HUDEP-2 (cell line): Measurements from ENCODE around the gene ODF2.
A peak's percentile ranks its signal among the peaks of the same experiment; 100 is the strongest.
"Not testable (repeated sequence)": the region's sequence is repeated elsewhere in the genome, so short reads cannot be mapped to it uniquely, and the experiment has no call there.

ENCODE experiments used
- DNase-seq, 76 experiments: peaks; one replicate each; lab custom pipeline; 2025; ENCODE audit not compliant: unreplicated experiment in 76 of 76; lab: John Stamatoyannopoulos, UW

ODF2 gene

DNA sequence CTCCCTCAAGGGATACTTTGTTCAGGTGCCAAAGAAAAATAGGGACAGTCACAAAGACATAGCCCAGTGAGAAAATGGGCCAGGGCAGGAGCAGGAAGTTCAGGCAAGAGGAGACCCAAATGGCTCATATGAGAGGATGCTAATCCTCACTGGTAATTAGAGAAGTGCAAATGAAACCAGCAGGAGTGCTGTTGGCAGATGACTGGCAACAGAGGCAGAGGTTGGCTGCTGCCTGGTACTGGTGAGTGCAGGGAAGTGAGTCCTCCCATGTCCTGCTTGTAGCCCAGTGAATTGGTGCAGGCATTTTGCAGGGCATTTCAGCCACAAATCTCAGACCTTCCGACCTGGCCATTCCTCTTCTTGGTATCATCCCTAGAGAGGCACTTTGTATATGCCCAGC is 23.5 kb downstream of the ODF2 start:
- DNase-seq = no peak

DNA sequence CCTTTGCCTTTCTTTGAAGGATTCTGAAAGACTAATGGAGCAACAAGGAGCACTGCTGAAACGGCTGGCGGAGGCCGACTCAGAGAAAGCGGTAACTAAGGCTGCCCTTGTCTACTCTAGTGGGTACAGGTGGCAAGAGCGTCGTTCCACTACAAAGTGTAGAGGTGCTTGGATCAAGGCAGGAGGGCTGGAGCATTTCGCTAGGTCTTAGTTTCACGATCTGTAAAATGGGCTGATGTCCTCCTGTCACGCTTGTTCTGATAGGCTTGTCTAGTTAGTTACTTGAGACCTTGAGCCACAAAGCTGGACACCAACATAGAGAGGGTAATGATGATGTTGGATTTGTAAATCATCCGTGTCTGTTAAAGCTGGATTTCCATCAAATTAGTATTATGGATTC is 25.8 kb downstream of the ODF2 start:
- DNase-seq = no peak

DNA sequence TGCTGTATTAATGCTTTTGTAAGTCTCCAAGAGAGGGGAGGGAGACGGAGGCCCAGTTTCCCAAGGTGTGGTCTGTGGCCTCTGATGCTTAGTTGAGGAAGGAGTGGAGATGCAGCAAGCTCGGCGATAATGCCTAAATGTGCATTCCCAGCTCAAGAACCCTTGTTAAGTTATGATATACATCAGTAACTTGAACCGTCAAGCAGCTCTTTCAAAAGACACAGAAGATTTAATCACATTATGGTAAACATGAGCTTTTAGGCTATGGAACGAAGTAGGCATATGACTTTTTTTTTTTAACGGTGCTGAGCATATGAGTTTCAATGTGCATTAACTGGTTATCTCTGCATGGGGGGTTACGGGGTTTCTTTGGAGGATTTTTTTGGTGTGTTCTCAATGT is 26.4 kb downstream of the ODF2 start:
- DNase-seq = no peak

DNA sequence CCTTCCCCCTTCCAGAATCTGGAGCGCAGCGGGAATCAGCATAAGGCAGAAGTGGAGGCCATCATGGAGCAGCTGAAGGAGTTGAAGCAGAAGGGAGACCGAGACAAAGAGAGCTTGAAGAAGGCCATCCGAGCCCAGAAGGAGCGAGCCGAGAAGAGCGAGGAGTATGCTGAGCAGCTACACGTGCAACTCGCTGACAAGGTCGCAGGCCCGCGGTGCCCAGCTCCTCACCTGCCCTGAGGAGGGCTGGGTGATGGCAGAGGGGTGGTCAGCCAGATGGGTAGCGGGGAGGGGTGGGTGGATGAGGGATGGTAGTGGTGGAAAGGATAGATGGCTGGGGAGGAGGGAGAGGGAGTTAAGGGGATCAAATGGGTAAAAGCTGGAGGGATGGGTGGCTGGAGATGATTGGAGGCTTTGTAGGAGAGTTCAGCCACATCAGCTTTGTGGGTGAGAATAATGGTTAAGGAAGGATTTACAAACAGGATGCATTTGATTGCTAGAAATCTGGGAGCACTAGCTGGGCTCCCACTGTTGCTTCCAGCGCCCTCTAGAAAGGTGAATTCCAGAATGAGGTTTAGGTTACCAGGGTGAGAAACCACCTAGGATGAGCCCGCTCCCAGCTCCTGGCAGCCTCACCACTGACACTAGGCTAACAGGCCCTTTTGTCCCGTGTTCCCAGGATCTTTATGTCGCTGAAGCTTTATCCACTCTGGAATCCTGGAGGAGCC is 29.0 kb downstream of the ODF2 start:
- no peak for DNase-seq

DNA sequence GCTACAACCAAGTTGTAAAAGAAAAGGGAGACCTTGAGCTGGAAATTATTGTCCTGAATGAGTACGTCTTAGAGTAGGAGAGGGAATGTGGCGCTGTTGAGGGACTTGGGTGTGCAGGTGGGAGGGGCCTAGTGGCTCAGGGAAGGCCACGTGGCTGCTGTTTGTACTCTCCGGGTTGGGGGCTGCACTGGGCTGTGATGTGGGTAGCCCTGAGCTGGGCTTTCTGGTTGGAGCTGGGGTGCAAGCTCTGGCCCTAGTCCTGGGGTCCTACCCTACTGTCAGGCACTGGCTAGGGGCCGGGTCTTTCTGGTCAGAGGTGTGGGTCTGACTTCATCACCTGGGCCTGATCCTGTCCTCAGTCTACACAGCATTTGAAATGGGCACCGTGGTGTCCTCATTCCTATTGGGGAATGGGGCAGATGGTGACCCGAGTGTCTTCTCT is 29.6 kb downstream of the ODF2 start:
- no peak for DNase-seq

DNA sequence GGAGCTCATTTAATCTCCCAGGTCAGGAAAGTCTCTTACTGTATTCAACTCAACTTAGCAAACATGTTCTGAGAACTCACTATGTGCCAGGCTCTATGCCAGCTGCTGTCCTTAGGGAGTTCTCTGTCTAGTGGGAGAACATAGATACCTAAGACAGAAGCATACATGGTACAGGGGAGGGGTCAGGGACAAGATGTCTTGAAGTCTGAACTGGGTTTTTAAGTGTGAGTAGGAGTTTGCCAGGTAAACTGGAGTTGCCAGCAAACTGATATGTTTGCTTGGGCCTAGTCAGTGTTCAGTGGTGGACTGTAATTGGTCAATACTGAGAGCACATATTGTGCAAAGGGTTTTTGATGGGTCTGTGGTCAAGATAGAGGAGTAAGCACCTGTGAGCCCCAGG is 30.4 kb downstream of the ODF2 start:
- no peak for DNase-seq

DNA sequence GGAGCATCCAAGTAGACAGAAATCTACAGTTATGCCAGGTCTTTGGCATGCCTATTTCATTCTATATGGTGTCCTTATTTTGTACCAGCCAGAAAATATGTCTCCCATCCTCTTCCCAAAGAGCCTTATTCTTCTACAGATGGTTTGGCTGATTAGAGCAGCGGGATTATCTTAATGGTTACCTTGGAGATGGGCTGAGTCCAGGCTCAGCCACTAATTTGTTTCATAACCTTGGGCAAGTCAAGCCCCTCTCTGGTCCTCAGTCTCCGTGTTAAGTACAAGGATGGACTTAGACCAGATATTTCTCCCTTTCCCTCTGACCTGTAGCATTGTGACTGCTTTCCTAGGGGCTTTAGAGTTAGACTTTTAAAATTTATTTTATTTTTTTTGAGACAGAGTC is 37.6 kb downstream of the ODF2 start:
- DNase-seq = no peak

DNA sequence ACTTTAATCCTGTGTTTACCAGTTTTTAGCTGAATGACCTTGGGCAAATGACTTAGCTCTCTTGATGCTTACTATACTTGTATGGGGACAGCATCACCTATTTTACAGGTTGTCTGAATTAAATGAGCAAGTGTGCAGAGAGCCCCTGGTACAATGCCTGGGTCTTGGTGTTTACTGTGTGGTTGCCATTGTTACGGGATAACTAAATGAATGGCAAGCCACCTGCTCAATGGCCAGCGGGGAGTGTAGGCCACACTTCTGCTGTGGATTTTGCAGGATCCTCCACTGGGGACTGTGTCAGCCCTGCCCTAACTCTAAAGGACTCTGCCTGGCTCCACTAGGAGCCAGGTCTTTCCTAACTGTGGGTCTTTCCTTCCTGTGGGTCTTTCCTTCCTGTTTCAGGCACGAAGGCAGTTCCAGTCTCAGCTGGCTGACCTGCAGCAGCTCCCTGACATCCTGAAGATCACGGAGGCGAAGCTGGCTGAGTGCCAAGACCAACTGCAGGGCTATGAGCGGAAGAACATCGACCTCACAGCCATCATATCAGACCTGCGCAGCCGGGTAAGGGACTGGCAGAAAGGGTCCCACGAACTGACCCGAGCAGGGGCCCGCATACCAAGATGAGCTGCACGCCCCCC is 38.4 kb downstream of the ODF2 start:
- DNase-seq = peak in 3 of 76 experiments; percentile 3 to 22 (median 17)

DNA sequence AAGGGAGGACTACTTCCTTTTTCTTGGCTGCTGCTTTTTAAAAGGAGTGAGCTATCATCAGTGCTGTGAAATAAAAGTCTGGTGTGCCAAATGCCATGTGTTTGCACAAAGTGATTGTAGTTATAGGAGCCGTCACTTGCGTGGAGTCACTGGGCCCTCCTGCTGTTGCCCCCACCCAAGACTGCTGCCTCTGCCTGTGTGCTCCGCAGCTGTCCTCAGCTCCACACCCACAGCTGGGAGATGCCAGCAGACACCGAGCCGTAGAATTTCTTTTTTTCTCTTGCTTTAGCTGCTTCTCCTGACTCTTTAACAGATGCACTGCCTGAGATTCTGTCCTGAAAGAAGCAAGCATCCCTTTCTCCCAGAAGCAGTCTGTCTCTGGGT is 38.9 kb downstream of the ODF2 start:
- no peak for DNase-seq

DNA sequence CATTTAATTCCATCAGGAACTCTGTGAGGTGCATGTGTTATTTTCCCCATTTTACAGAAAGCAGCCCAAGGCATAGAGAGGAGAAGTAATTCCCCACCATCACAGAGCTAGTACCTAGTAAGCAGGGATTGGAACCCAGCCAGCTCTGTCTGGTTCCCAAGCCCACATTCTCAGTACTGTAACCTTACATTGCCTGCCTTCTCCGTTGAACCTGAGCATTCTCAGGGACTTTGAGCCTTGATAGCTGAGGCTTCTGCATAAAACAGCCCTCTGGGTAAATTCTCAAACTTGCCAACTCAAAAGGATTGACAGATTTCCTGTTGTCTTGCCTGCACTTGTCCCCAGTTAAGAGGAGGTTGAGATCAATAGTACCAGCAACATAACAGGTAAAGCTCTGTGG is 39.5 kb downstream of the ODF2 start:
- DNase-seq = no peak

DNA sequence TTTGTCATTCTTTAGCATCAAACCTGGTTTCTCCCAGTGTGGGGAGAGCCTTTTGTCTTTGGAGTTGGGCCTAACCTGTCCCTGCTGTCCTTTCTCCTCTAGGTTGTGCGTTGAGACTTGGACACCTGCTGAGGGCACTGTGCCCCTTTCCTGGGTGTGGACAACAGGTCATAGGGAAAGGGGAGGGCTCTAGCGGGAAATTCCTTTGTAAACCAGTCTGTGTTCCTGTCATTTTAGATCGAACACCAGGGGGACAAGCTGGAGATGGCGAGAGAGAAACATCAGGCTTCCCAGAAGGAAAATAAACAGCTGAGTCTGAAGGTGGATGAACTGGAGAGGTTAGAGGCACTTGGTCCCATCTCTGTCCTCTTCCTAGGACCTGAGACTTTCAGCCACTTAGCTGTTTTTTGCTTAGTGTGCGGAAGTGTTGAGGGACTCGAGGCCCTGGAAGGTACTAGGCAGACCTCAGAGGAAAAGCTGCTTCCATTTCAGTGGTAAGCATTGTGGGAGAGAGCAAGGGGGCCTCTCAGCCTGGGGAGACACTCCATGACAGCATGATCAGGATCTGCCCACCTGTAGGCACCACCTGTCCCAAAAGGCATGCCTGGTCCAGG is 40.1 kb downstream of the ODF2 start:
- no peak for DNase-seq

DNA sequence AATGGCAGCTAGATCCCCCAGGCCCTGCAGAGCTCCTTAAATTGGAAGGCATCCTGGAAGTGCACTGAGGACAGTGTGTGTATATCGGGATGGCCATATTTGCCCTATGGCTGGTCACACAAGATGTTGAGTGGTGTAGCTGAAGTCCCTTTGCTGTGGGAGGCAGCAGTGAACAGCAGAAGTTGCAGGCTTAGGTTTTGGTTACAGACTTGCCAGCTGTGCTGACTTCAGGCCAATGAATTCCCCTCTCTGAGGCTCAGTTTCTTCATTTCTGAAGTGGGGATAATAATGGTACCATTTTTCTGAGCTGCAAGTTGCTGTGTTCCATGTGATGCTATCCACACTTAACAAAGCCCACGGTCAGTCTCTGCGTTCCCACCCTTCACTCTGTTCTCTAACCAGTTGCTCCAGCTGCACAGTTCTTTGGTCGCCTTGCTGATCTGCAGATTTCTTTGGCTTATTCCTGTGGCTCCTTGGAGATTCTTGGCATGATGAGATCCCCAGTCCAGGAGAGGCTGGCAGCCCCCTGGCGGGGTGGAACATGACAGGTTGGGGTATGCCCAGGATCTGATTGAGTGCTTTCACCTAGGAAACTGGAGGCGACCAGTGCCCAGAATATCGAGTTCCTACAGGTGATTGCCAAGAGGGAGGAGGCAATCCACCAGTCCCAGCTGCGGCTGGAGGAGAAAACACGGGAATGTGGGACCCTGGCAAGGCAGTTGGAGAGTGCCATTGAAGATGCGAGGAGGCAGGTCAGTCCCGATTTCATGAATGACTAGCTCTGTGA is 42.2 kb downstream of the ODF2 start:
- DNase-seq = no peak

DNA sequence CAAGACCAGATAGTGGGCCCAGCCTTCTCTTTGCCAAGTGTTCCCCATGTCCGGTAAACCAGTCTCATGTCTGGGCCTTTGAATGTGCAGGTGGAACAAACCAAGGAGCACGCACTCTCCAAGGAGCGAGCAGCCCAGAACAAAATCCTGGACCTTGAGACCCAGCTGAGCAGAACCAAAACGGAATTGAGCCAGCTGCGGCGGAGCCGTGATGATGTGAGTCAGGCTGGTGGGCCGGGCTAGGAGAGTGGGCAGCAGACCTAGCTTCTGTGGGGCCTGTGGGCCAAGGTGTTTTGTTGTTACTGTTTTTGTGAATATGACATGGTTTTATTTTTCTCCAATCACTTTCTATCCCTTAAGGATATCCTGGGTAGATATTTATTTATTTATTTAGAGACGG is 43.1 kb downstream of the ODF2 start:
- DNase-seq = no peak

DNA sequence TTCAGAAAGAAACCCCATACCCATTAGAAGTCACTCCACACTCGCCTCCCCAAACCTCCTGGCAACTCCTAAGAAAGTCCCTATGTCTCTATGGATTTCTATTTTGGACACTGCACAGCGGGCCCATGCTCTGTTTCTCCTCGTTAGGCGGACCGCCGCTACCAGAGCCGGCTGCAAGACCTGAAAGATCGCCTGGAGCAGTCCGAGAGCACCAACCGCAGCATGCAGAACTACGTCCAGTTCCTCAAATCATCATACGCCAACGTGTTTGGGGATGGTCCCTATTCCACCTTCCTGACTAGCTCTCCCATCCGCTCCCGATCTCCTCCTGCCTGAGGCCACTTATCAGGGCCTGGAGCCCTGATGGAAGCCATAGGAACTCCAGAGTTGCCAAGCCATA is 44.1 kb downstream of the ODF2 start:
- no peak for DNase-seq

DNA sequence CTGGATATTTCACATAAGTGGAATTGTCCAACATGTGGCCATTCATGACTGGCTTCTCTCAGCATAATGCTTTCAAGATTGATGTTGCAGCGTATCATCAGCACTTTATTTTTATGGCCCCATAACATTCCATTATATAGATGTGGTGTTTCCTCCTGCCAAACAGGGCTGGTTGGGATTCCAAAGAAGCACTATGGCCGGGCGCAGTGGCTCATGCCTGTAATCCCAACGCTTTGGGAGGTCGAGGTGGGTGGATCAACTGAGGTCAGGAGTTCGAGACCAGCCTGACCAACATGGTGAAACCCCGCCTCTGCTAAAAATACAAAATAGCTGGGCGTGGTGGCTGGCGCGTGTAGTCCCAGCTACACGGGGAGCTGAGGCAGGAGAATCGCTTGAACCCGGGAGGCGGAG is 47.6 kb downstream of the ODF2 start:
- DNase-seq = not testable (repeated sequence)

DNA sequence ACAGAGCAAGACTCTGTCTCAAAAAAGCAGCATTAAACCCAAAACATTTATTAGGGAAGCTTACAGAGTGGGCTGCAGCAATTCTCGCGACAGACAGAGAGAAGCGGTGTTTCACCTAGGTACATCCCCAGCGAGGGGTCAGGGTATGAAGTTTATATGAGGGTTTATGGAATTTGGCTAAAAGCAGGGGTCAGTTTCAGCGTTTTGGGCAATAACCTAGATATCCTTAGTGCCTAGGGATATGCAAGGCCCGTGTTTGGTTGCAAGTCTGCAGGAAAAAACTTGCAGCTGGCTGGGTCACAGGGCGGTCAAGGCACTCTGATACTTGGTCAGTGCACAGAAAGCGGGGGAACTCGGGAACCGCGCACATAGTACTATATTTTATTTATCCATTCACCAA is 48.1 kb downstream of the ODF2 start:
- DNase-seq = peak in 1 of 76 experiments; percentile 6

DNA sequence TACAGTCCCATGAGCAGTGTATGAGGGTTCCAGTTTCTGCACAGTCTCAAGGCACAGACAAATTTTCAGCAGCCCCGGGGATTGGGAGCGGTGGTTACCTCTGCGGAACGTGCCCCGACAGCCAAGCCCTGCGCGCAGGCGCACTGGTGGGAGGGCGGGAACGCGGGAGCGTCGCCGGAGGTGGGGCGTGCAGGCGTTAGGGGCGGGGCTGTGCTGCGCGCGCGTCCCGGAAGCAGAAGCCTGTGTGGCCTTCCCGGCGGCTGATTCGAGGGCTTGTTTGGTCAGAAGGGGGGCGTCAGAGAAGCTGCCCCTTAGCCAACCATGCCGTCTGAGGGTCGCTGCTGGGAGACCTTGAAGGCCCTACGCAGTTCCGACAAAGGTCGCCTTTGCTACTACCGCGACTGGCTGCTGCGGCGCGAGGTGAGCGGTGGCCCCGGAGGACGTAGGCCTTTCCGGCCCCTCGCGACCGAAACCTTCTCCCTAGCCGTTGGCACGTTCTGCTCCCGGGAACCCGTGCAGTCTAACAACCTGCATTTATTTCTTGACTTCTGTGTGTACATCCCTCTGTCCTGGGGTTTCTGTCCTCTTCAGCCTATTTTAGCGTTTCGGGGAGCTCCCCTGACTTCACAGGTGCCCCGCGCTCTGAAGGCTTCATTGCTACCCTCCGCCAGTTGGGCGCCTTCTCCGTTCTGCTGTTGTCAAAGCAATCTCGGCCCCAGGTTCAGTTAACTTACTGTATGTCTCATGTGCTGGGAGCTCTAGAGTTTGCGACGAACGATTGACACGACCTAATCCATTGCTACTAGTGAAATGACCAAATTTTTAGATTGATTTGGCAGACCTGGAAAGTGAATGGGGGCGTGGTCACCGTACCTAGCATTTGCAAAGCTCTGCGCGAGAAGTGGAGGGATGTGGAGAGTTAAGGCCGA is 48.9 kb downstream of the ODF2 start, which contains the start of gene GLE1:
GLE1 (plus strand) TSS at position 235 of the 929 bp plus-strand sequence; CDS start at position 322, 87 bp downstream.
- DNase-seq = peak in 74 of 76 experiments; percentile 45 to 97 (median 89)

DNA sequence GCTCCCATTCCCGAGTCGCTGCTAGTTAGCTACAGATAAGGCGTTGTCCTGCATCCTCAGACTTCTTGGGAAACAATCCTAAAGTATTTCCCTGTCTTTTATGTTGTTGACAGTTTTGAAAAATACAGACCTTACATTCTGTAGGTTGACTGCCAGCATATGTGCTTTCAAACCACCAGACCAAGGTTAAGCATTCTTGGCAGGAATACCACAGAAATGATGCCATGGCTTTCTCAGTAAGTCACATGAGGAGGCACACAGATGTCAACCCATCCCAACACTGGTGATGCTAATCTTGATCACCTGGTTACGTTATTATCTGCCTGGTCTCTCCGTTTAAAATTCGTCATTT is 49.6 kb downstream of the ODF2 start:
- DNase-seq = peak in 1 of 76 experiments; percentile 19

DNA sequence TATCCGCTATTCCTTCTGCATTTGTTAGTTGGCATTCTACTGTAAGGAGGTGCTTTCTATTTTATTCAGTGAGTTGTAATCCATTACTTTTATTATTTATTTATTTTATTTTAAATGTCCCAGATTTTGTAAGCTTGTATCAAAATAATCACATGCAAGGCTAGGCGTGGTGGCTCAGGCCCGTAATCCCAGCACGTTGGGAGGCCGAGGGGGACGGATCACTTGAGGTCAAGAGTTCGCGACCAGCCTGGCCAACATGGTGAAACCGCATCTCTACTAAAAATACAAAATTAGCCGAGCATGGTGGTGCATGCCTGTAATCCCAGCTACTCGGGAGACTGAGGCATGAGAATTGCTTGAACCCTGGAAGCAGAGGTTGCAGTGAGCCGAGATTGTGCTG is 50.1 kb downstream of the ODF2 start:
- DNase-seq = not testable (repeated sequence)

DNA sequence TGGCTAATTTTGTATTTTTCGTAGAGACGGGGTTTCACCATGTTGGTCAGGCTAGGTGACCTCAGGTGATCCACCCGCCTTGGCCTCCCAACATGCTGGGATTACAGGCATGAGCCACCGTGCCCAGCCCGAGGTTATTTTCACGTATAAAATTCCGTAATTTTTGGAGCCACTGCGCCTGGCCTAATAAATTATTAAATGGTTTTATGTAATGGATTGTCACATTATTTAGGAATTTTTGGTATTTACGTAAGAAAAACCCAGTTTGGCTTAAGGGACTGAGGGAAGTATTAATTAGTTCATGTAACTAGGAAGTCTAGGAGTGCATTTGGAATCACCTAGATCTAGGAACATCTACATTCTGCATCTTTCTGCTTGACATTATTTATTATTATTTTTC is 57.0 kb downstream of the ODF2 start:
- DNase-seq = no peak
